IMR-90 (cell line): ENCODE results near the gene ROBO3. TPM values are rescaled to one million over a fixed set of nuclear protein-coding genes. Genes with fewer than 3 reads are reported as not detected.

ENCODE experiments used
- ATAC-seq: fragments of 200-7000 bp; cut with Tn5 transposase; 2 replicates; pipeline ENCODE4 v1.9.1; 2020; ENCODE audit warnings: low read depth, mild to moderate bottlenecking, moderate library complexity
- BruUV-seq: library from RNA; stranded (reverse); fragments of 400-500 nt; replicated peaks from 2 replicates; lab custom pipeline; 2021; lab: Mats Ljungman, UMichigan
- CTCF ChIA-PET: fragments of 300-600 bp; formaldehyde crosslinking; extraction: SDS; loops from one replicate; lab custom pipeline; 2021; ENCODE audit warnings: antibody characterized with exemption; lab: Yijun Ruan, JAX
- POLR2A ChIA-PET: fragments of 300-600 bp; sonication (Branson Sonifier 250); formaldehyde crosslinking; loops from one replicate; lab custom pipeline; 2022; ENCODE audit warnings: antibody characterized with exemption; ENCODE audit not compliant: unreplicated experiment; lab: Charles Lee
- DNase-seq: peaks from one replicate; pipeline ENCODE4 v3.0.0; 2013
- H2AFZ ChIP-seq: replicated peaks from 2 replicates; pipeline ENCODE3; 2013; ENCODE audit warnings: low read length, mild to moderate bottlenecking; ENCODE audit not compliant: poor library complexity
- H2AK5ac ChIP-seq: 2 replicates; pipeline ENCODE4 v1.6.1; 2013; ENCODE audit warnings: low read depth, low read length, inconsistent platforms
- H2AK9ac ChIP-seq: replicated peaks from 2 replicates; pipeline ENCODE3; 2013; ENCODE audit warnings: mild to moderate bottlenecking, low read depth, low read length, moderate library complexity; ENCODE audit not compliant: poor library complexity
- H2BK120ac ChIP-seq: 2 replicates; pipeline ENCODE4 v1.6.1; 2013; ENCODE audit warnings: low read depth, low read length, inconsistent platforms
- H2BK15ac ChIP-seq: 3 replicates; pipeline ENCODE4 v1.6.1; 2013; ENCODE audit warnings: low read depth, low read length, inconsistent platforms
- H2BK20ac ChIP-seq: 2 replicates; pipeline ENCODE4 v1.6.1; 2013; ENCODE audit warnings: low read depth, mild to moderate bottlenecking, inconsistent platforms, low read length, moderate library complexity
- H2BK5ac ChIP-seq: 2 replicates; pipeline ENCODE4 v1.6.1; 2013; ENCODE audit warnings: mild to moderate bottlenecking, low read depth, low read length, inconsistent platforms; ENCODE audit not compliant: poor library complexity, severe bottlenecking
- H3K14ac ChIP-seq: replicated peaks from 2 replicates; pipeline ENCODE4 v1.6.1; 2013; ENCODE audit warnings: low read depth, low read length, inconsistent platforms
- H3K18ac ChIP-seq: 2 replicates; pipeline ENCODE4 v1.6.1; 2013; ENCODE audit warnings: low read depth, low read length, control low read depth
- H3K23ac ChIP-seq: 2 replicates; pipeline ENCODE4 v1.6.1; 2013; ENCODE audit warnings: low read depth, low read length, inconsistent platforms
- H3K27ac ChIP-seq: 2 replicates; pipeline ENCODE4 v1.5.1; 2013; ENCODE audit warnings: mild to moderate bottlenecking, control low read depth, low read length; ENCODE audit not compliant: insufficient read depth
- H3K27me3 ChIP-seq: 2 replicates; pipeline ENCODE4 v1.6.1; 2013; ENCODE audit warnings: low read length; ENCODE audit not compliant: control insufficient read depth, insufficient read depth
- H3K36me3 ChIP-seq: 2 replicates; pipeline ENCODE4 v1.6.1; 2013; ENCODE audit warnings: low read length, mixed read lengths; ENCODE audit not compliant: control insufficient read depth, insufficient read depth
- H3K4ac ChIP-seq: 2 replicates; pipeline ENCODE4 v1.6.1; 2013; ENCODE audit warnings: low read depth, low read length, inconsistent platforms
- H3K4me1 ChIP-seq: 2 replicates; pipeline ENCODE4 v1.6.1; 2013; ENCODE audit warnings: low read length, mixed read lengths; ENCODE audit not compliant: control insufficient read depth, insufficient read depth
- H3K4me2 ChIP-seq: 2 replicates; pipeline ENCODE4 v1.6.1; 2013; ENCODE audit warnings: low read depth, mild to moderate bottlenecking, control low read depth, low read length, moderate library complexity
- H3K4me3 ChIP-seq: 2 replicates; pipeline ENCODE4 v1.5.1; 2013; ENCODE audit warnings: low read depth, mild to moderate bottlenecking, control low read depth, low read length, moderate library complexity; ENCODE audit not compliant: insufficient read depth
- H3K56ac ChIP-seq: 2 replicates; pipeline ENCODE4 v1.6.1; 2013; ENCODE audit warnings: low read length, inconsistent platforms; ENCODE audit not compliant: insufficient read depth; ENCODE audit errors: extremely low read depth
- H3K79me1 ChIP-seq, 2 experiments: 2 replicates each; pipeline ENCODE4 v1.6.1; 2013; ENCODE audit warnings: low read length in 2 of 2, inconsistent platforms in 1 of 2, low read depth in 1 of 2
- H3K9ac ChIP-seq: 2 replicates; pipeline ENCODE4 v1.6.1; 2013; ENCODE audit warnings: low read depth, low read length, control low read depth
- H3K9me1 ChIP-seq: 2 replicates; pipeline ENCODE4 v1.6.1; 2013; ENCODE audit warnings: low read length, inconsistent platforms; ENCODE audit not compliant: insufficient read depth
- H3K9me3 ChIP-seq: 2 replicates; pipeline ENCODE4 v1.6.1; 2013; ENCODE audit warnings: low read length; ENCODE audit not compliant: control insufficient read depth, insufficient read depth
- H4K20me1 ChIP-seq: 2 replicates; pipeline ENCODE4 v1.6.1; 2013; ENCODE audit warnings: low read length, inconsistent platforms; ENCODE audit not compliant: insufficient read depth
- H4K5ac ChIP-seq: 2 replicates; pipeline ENCODE4 v1.6.1; 2013; ENCODE audit warnings: mild to moderate bottlenecking, low read depth, low read length, control low read depth
- H4K8ac ChIP-seq, 2 experiments: 2 replicates each; pipeline ENCODE4 v1.6.1; 2013; ENCODE audit warnings: low read depth in 2 of 2, low read length in 2 of 2, control low read depth in 1 of 2, inconsistent platforms in 1 of 2
- H4K91ac ChIP-seq: 2 replicates; pipeline ENCODE4 v1.6.1; 2013; ENCODE audit warnings: low read depth, low read length, inconsistent platforms; ENCODE audit not compliant: insufficient read depth
- RCOR1 ChIP-seq: IDR thresholded peaks from 2 replicates; pipeline ENCODE4 v1.6.1; 2012; ENCODE audit warnings: mild to moderate bottlenecking, low read length, improper control_type of control experiment; ENCODE audit not compliant: insufficient replicate concordance
- SMC3 ChIP-seq: fragments of 150-350 bp; IDR thresholded peaks from 2 replicates; pipeline ENCODE4 v1.6.1; 2016; ENCODE audit warnings: low read depth, mild to moderate bottlenecking, antibody characterized with exemption, low read length, moderate library complexity
- WGBS, 2 experiments: methylation state at CpG; one replicate each; pipeline versions ENCODE4 v1.1.5 to v1.1.7; 2013; ENCODE audit warnings: missing lambda C conversion rate in 2 of 2; ENCODE audit not compliant: insufficient read length in 1 of 2; ENCODE audit errors: extremely low coverage in 2 of 2; 5-methylcytosine and 5-hydroxymethylcytosine counted together
- dilution Hi-C: fragments of 300-500 bp; cut with HindIII; formaldehyde crosslinking; loops from one replicate; pipeline ENCODE4 v1.14.3; 2018; ENCODE audit warnings: low sequenced_read_pairs; ENCODE audit not compliant: unreplicated experiment
- in situ Hi-C: fragments of 300-500 bp; cut with MboI; formaldehyde crosslinking; loops from 3 replicates; pipeline ENCODE4 v1.14.3; 2019; ENCODE audit warnings: low sequenced_read_pairs, inconsistent platforms, mixed read lengths
- intact Hi-C: fragments of 100-400 bp; cut with micrococcal nuclease; formaldehyde crosslinking; loops from 2 replicates; pipeline ENCODE4 v1.10.0; 2022
- polyA plus RNA-seq, 3 experiments: library from polyadenylated mRNA; depleted of rRNA; stranded (reverse); fragments of >200 nt; gene quantifications; 2 replicates each; pipeline ENCODE4 v1.2.3, GENCODE V29; 2012; ENCODE audit warnings: low replicate concordance in 1 of 3
- total RNA-seq: library from RNA; depleted of rRNA; stranded (reverse); fragments of >200 nt; gene quantifications from 2 replicates; pipeline ENCODE4 v1.2.3, GENCODE V29; 2012

Gene ROBO3
- total and polyA plus RNA-seq, 2 of the 4 experiments (the other 2 are of a cell fraction): 12.0 to 54.1 TPM

GRCh38 chr11:124832571-124832970, 32.7 kb upstream of the ROBO3 start:
- WGBS, 2 experiments: 40% methylated on average over 1 of the region's 4 CpGs; no CpG with 5 or more reads in 1 of the 2 experiments
- Histone ChIP-seq H3K79me1 (no peaks in the 10 kb centered on the region), H3K9ac (no peak overlapping the region), H4K8ac (no peak overlapping the region), H2BK15ac (no peak overlapping the region), H4K91ac (no peak overlapping the region), H2BK120ac (no peak overlapping the region), H3K36me3 (no peaks in the 10 kb centered on the region), H3K4me2 (no peak overlapping the region), H3K4me1 (no peaks in the 10 kb centered on the region), H3K27ac (no peak overlapping the region), H3K56ac (no peak overlapping the region), H2BK5ac (no peak overlapping the region), H2BK20ac (no peak overlapping the region), H3K4ac (no peak overlapping the region), H2AK5ac (no peak overlapping the region), H2AFZ (no peak overlapping the region), H2AK9ac (no peak overlapping the region), H3K4me3 (no peak overlapping the region), H3K14ac (no peak overlapping the region), H3K9me3 (no peaks in the 10 kb centered on the region), H4K5ac (no peak overlapping the region), H4K20me1 (no peaks in the 10 kb centered on the region), H3K18ac (no peak overlapping the region), H3K23ac (no peak overlapping the region), H3K27me3 (peaks cover 24% of the 10 kb centered on the region), H3K9me1 (no peaks in the 10 kb centered on the region)
- CTCF ChIA-PET: interaction anchor here (0.6 kb wide), 1 partner anchor 11 kb away, joined by 3 read pairs; no protein-coding TSS in a partner anchor
- dilution Hi-C loops: no loop called here
- no TSS peak for BruUV-seq
- no peak for ATAC-seq
- intact Hi-C loops: no loop called here
- in situ Hi-C loops: loop anchor here (10.0 kb wide), 2 partner anchors 68 to 188 kb away; partner anchors contain the start of gene ESAM
- POLR2A ChIA-PET: no interaction called here
- DNase-seq: no peak
- TF ChIP-seq RCOR1: no peak
- no peak for TF ChIP-seq SMC3
